AML-193 (cell line): ENCODE data around the gene PLEKHH3.
A peak's percentile ranks its signal among the peaks of the same experiment; 100 is the strongest.

ENCODE experiments used
- DNase-seq, 2 experiments: peaks; one replicate each; lab custom pipeline; 2025; lab: John Stamatoyannopoulos, UW

Gene PLEKHH3

GRCh38 chr17:42676424-42677011, at the start of gene PLEKHH3:
Gene PLEKHH3 (minus strand): TSS chr17:42676994. CDS start chr17:42676563, 431 bp downstream.
- DNase-seq = no peak

GRCh38 chr17:42725143-42725542, 48.3 kb upstream of the PLEKHH3 start:
- DNase-seq = no peak

- no peak for DNase-seq
Observed at GRCh38 chr17:42723636-42724035, 46.8 kb upstream of the PLEKHH3 start.

GRCh38 chr17:42720996-42721583, 44.3 kb upstream of the PLEKHH3 start:
- peak; percentile 81 to 83 for DNase-seq

- DNase-seq = no peak
Observed at GRCh38 chr17:42709561-42709960, 32.8 kb upstream of the PLEKHH3 start.

- DNase-seq = no peak
Observed at GRCh38 chr17:42708588-42708987, 31.8 kb upstream of the PLEKHH3 start.

GRCh38 chr17:42706732-42707131, 29.9 kb upstream of the PLEKHH3 start:
- DNase-seq = no peak

- DNase-seq = no peak
Observed at GRCh38 chr17:42704837-42705494, 28.2 kb upstream of the PLEKHH3 start.

- no peak for DNase-seq
Observed at GRCh38 chr17:42704490-42704836, 27.7 kb upstream of the PLEKHH3 start.

- no peak for DNase-seq
Observed at GRCh38 chr17:42702446-42702845, 25.7 kb upstream of the PLEKHH3 start.

GRCh38 chr17:42700586-42701289, 23.9 kb upstream of the PLEKHH3 start:
- no peak for DNase-seq

GRCh38 chr17:42699415-42699740, 22.6 kb upstream of the PLEKHH3 start:
- DNase-seq = no peak

- DNase-seq = no peak
Observed at GRCh38 chr17:42698736-42699414, 22.1 kb upstream of the PLEKHH3 start.

GRCh38 chr17:42697108-42697811, 20.5 kb upstream of the PLEKHH3 start:
- no peak for DNase-seq

GRCh38 chr17:42695500-42695899, 18.7 kb upstream of the PLEKHH3 start:
- no peak for DNase-seq

- DNase-seq = no peak
Observed at GRCh38 chr17:42694524-42694923, 17.7 kb upstream of the PLEKHH3 start.

- DNase-seq = no peak
Observed at GRCh38 chr17:42692489-42692888, 15.7 kb upstream of the PLEKHH3 start.

- DNase-seq = no peak
Observed at GRCh38 chr17:42691021-42691545, 14.3 kb upstream of the PLEKHH3 start.

GRCh38 chr17:42690596-42690995, 13.8 kb upstream of the PLEKHH3 start:
- DNase-seq = no peak

GRCh38 chr17:42687707-42688320, 11.0 kb upstream of the PLEKHH3 start:
- DNase-seq = no peak

GRCh38 chr17:42686520-42687128, 9.8 kb upstream of the PLEKHH3 start:
- no peak for DNase-seq
